SK-N-SH (cell line): ENCODE results near the gene CASP9. TPM values are rescaled to one million over a fixed set of nuclear protein-coding genes. Genes with fewer than 3 reads are reported as not detected.

Source experiments
- CTCF ChIA-PET: fragments of 300-600, 350-600 bp; formaldehyde crosslinking; extraction: SDS; loops from one replicate; lab custom pipeline; 2021; lab: Yijun Ruan, JAX
- POLR2A ChIA-PET: fragments of 350-600 bp; sonication (Branson Sonifier 250); formaldehyde crosslinking; extraction: SDS; loops from one replicate; lab custom pipeline; 2020; ENCODE audit warnings: antibody characterized with exemption, inconsistent platforms; lab: Yijun Ruan, JAX
- DNase-seq: peaks from one replicate; pipeline ENCODE4 v3.0.0; 2012
- H2AFZ ChIP-seq: fragments of 200-600 bp; sonication (generic); 2 replicates; pipeline ENCODE4 v1.8.1; 2016; ENCODE audit warnings: antibody characterized with exemption, mild to moderate bottlenecking, low read depth
- H3F3A ChIP-seq: fragments of 200-600 bp; sonication (generic); replicated peaks from 2 replicates; pipeline ENCODE3; 2016; ENCODE audit warnings: antibody characterized with exemption, mild to moderate bottlenecking; ENCODE audit not compliant: insufficient read depth
- H3K27ac ChIP-seq, 2 experiments: fragments of 200-500 bp in 1 of 2; fragments of 200-600 bp in 1 of 2; sonication (Bioruptor generic) in 1 of 2; sonication (generic), shearing (Covaris generic) in 1 of 2; 2 replicates each; pipeline versions ENCODE4 v1.5.1 to v1.6.1; 2014 to 2016; ENCODE audit warnings: low read depth in 2 of 2, inconsistent platforms in 1 of 2, low read length in 1 of 2, mild to moderate bottlenecking in 1 of 2, mixed read lengths in 1 of 2
- H3K27me3 ChIP-seq: fragments of 200-600 bp; sonication (generic), shearing (Covaris generic); 2 replicates; pipeline ENCODE4 v1.6.1; 2016; ENCODE audit warnings: mixed run types; ENCODE audit not compliant: insufficient read depth
- H3K36me3 ChIP-seq, 2 experiments: fragments of 200-500 bp in 1 of 2; fragments of 200-600 bp in 1 of 2; sonication (Bioruptor generic) in 1 of 2; sonication (generic) in 1 of 2; replicated peaks in 1 of 2; 2 replicates each; pipeline versions ENCODE3 to v1.5.1; 2014 to 2016; ENCODE audit warnings: low read length in 1 of 2, mild to moderate bottlenecking in 1 of 2; ENCODE audit not compliant: insufficient read depth in 2 of 2, control insufficient read depth in 1 of 2
- H3K4me1 ChIP-seq, 2 experiments: fragments of 200-500 bp in 1 of 2; fragments of 200-600 bp in 1 of 2; sonication (Bioruptor generic) in 1 of 2; sonication (generic), shearing (Covaris generic) in 1 of 2; 2 replicates each; pipeline versions ENCODE4 v1.5.1 to v1.6.1; 2014 to 2016; ENCODE audit warnings: low read depth in 1 of 2, low read length in 1 of 2, mixed run types in 1 of 2; ENCODE audit not compliant: insufficient read depth in 2 of 2, control insufficient read depth in 1 of 2
- H3K4me2 ChIP-seq: fragments of 200-600 bp; sonication (generic), shearing (Covaris generic); 2 replicates; pipeline ENCODE4 v1.6.1; 2017; ENCODE audit warnings: mixed run types
- H3K4me3 ChIP-seq, 2 experiments: fragments of 200-500 bp in 1 of 2; fragments of 200-600 bp in 1 of 2; sonication (Bioruptor generic) in 1 of 2; sonication (generic), shearing (Covaris generic) in 1 of 2; 2 replicates each; pipeline versions ENCODE4 v1.5.1 to v1.8.1; 2014 to 2016; ENCODE audit warnings: low read depth in 2 of 2, inconsistent platforms in 1 of 2, low read length in 1 of 2, mild to moderate bottlenecking in 1 of 2, mixed read lengths in 1 of 2, moderate library complexity in 1 of 2
- H3K79me2 ChIP-seq: fragments of 200-600 bp; sonication (generic); 2 replicates; pipeline ENCODE4 v1.8.1; 2017; ENCODE audit warnings: mild to moderate bottlenecking; ENCODE audit not compliant: insufficient read depth
- H3K9ac ChIP-seq: fragments of 200-600 bp; sonication (generic); 2 replicates; pipeline ENCODE4 v1.6.1; 2017; ENCODE audit warnings: mixed run types
- H3K9me2 ChIP-seq: fragments of 200-600 bp; sonication (generic); 2 replicates; pipeline ENCODE4 v1.6.1; 2017; ENCODE audit warnings: mixed run types
- H3K9me3 ChIP-seq: fragments of 200-600 bp; sonication (generic); 2 replicates; pipeline ENCODE4 v1.6.1; 2017; ENCODE audit warnings: mixed run types, mild to moderate bottlenecking, moderate library complexity
- H4K20me1 ChIP-seq: fragments of 200-600 bp; sonication (generic); 2 replicates; pipeline ENCODE4 v1.6.1; 2017; ENCODE audit warnings: mild to moderate bottlenecking, mixed run types; ENCODE audit not compliant: insufficient read depth
- CHD2 ChIP-seq: fragments of 150-350 bp; IDR thresholded peaks from 2 replicates; pipeline ENCODE4 v1.6.1; 2018; ENCODE audit warnings: low read length; ENCODE audit not compliant: partially characterized antibody
- ELF1 ChIP-seq: IDR thresholded peaks from 2 replicates; pipeline ENCODE4 v1.4.0; 2012
- EZH2phosphoT487 ChIP-seq: fragments of 200-600 bp; sonication (generic); IDR thresholded peaks from 2 replicates; pipeline ENCODE4 v1.6.1; 2017; ENCODE audit warnings: low read depth, mixed run types, mild to moderate bottlenecking, antibody characterized with exemption, moderate library complexity, borderline replicate concordance
- FOXJ3 ChIP-seq: sonication (generic); formaldehyde crosslinking; IDR thresholded peaks from 2 replicates; pipeline ENCODE4 v1.5.1; 2020; ENCODE audit warnings: mild to moderate bottlenecking, missing genetic modification reagents
- GATA2 ChIP-seq: sonication (generic); formaldehyde crosslinking; IDR thresholded peaks from 2 replicates; pipeline ENCODE4 v1.5.0; 2020; ENCODE audit warnings: mild to moderate bottlenecking, missing genetic modification reagents
- JUND ChIP-seq: IDR thresholded peaks from 2 replicates; pipeline ENCODE4 v1.4.0; 2012
- MXI1 ChIP-seq: IDR thresholded peaks from 2 replicates; pipeline ENCODE4 v1.6.1; 2012; ENCODE audit warnings: mild to moderate bottlenecking, low read depth, low read length, improper control_type of control experiment
- RCOR1 ChIP-seq: fragments of 150-350 bp; IDR thresholded peaks from 2 replicates; pipeline ENCODE4 v1.6.1; 2017; ENCODE audit warnings: antibody characterized with exemption, low read length
- RXRA ChIP-seq: IDR thresholded peaks from 2 replicates; pipeline ENCODE4 v1.4.0; 2012; ENCODE audit warnings: low read depth, mild to moderate bottlenecking, borderline replicate concordance
- TCF12 ChIP-seq: IDR thresholded peaks from 2 replicates; pipeline ENCODE4 v1.4.0; 2012
- YY1 ChIP-seq: IDR thresholded peaks from 2 replicates; pipeline ENCODE4 v1.4.0; 2012; ENCODE audit warnings: low read depth, mild to moderate bottlenecking
- WGBS: methylation state at CpG from one replicate; pipeline ENCODE4 v1.1.6; 2017; ENCODE audit warnings: low lambda C conversion rate; 5-methylcytosine and 5-hydroxymethylcytosine counted together
- polyA plus RNA-seq, 3 experiments: library from polyadenylated mRNA; depleted of rRNA; stranded (reverse); fragments of >200 nt; gene quantifications; 2 replicates each; pipeline ENCODE4 v1.2.3, GENCODE V29; 2012
- TF ChIP-seq, protein P1 (sequence below): IDR thresholded peaks from 2 replicates; pipeline ENCODE4 v1.6.1; 2012; ENCODE audit warnings: mild to moderate bottlenecking, low read depth, low read length, moderate library complexity
- TF ChIP-seq, protein P2 (sequence below): IDR thresholded peaks from 2 replicates; pipeline ENCODE4; 2012

CASP9 gene
- polyA plus RNA-seq, 1 of the 3 experiments (the other 2 are of a cell fraction): 16.9 TPM

DNA sequence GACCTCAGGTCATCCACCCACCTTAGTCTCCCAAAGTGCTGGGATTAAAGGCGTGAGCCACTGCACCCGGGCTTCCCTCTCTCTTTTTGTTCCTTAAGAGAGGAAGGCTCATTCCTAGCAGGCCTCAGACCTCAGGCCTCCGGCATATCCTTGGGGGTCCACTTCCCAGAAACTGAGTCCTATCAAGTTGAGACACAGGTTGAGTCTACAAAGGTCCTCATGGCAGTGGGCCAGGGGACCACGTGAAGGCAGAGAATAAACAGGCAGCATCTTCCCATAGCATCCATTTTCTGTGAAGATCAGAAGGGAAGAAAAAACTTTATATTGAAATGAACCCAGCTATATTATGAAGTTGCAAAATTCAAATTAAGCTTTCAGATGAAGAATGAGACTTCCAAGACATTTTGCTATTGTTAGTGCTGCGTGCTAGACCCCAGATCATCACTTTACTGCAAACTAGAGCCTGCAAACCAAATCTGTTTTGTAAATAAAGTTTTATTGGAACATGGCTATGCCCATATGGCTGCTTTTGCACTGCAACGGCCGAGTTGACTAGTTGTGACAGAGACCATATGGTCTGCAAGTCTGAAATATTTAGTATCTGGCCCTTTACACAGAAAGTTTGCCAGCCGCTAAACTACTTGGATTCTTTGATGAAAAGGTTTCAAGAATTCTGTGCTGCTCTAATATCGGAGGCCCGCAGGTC is 71.0 kb downstream of the CASP9 start:
- DNase-seq: no peak
- H2AFZ ChIP-seq: no peak overlapping the region; the same call in 1 of the 2 replicates
- peaks cover 3% of the 10 kb centered on the region for H3F3A ChIP-seq
- CTCF ChIA-PET: no interaction called here
- TF ChIP-seq FOXJ3 (CRISPR knock-in tag) (no peak), RCOR1 (no peak), JUND (no peak), YY1 (no peak), GATA2 (no peak), ELF1 (no peak), TCF12 (no peak), MXI1 (no peak), EZH2phosphoT487 (no peak), CHD2 (no peak)
- TF ChIP-seq, protein P1, sequence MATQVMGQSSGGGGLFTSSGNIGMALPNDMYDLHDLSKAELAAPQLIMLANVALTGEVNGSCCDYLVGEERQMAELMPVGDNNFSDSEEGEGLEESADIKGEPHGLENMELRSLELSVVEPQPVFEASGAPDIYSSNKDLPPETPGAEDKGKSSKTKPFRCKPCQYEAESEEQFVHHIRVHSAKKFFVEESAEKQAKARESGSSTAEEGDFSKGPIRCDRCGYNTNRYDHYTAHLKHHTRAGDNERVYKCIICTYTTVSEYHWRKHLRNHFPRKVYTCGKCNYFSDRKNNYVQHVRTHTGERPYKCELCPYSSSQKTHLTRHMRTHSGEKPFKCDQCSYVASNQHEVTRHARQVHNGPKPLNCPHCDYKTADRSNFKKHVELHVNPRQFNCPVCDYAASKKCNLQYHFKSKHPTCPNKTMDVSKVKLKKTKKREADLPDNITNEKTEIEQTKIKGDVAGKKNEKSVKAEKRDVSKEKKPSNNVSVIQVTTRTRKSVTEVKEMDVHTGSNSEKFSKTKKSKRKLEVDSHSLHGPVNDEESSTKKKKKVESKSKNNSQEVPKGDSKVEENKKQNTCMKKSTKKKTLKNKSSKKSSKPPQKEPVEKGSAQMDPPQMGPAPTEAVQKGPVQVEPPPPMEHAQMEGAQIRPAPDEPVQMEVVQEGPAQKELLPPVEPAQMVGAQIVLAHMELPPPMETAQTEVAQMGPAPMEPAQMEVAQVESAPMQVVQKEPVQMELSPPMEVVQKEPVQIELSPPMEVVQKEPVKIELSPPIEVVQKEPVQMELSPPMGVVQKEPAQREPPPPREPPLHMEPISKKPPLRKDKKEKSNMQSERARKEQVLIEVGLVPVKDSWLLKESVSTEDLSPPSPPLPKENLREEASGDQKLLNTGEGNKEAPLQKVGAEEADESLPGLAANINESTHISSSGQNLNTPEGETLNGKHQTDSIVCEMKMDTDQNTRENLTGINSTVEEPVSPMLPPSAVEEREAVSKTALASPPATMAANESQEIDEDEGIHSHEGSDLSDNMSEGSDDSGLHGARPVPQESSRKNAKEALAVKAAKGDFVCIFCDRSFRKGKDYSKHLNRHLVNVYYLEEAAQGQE: no peak
- no peak overlapping the region for H3K9ac ChIP-seq
- no peak overlapping the region for H3K4me2 ChIP-seq
- H3K9me2 ChIP-seq: no peaks in the 10 kb centered on the region
- H3K36me3 ChIP-seq: no peaks in the 10 kb centered on the region
- H3K4me1 ChIP-seq: no peaks in the 10 kb centered on the region
- no peaks in the 10 kb centered on the region for H3K79me2 ChIP-seq
- no peaks in the 10 kb centered on the region for H4K20me1 ChIP-seq
- no peak overlapping the region for H3K4me3 ChIP-seq
- H3K27ac ChIP-seq: no peak overlapping the region
- 89% methylated on average over 10 of the region's 10 CpGs for WGBS
- H3K9me3 ChIP-seq: no peaks in the 10 kb centered on the region
- POLR2A ChIA-PET: no interaction called here
- H3K27me3 ChIP-seq: no peaks in the 10 kb centered on the region

DNA sequence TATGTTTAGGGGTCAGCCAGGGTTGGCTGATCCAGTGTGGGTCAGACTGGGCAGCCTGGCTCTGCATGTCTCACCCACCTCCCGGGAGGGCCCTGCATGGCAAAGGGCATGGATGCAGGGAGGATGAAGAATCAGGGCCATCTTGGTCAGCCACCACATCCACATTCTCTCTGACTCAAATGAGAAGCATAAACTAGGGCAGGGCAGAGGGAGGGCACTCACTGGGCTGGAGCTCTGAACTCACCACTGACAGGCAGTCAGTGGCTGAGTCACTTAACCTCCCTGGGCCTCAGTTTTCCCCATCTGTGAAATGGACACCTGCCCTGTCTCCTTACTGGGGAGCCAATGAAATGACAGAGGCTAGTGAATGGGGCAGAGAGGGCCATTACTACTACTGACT is 71.8 kb downstream of the CASP9 start:
- no peak overlapping the region for H3K4me3 ChIP-seq
- DNase-seq: no peak
- H3K9me3 ChIP-seq: no peaks in the 10 kb centered on the region
- H3K36me3 ChIP-seq: no peaks in the 10 kb centered on the region
- no peak overlapping the region for H2AFZ ChIP-seq
- H3K9ac ChIP-seq: no peak overlapping the region
- ChIA-PET CTCF (no interaction called here), POLR2A (no interaction called here)
- H4K20me1 ChIP-seq: no peaks in the 10 kb centered on the region
- H3K79me2 ChIP-seq: no peaks in the 10 kb centered on the region
- H3K27ac ChIP-seq: no peak overlapping the region
- no peaks in the 10 kb centered on the region for H3K4me1 ChIP-seq
- H3K9me2 ChIP-seq: no peaks in the 10 kb centered on the region
- peaks cover 3% of the 10 kb centered on the region for H3F3A ChIP-seq
- no CpG with 5 or more reads among the region's 1 CpG for WGBS
- H3K4me2 ChIP-seq: no peak overlapping the region
- H3K27me3 ChIP-seq: no peaks in the 10 kb centered on the region
- TF ChIP-seq CHD2: no peak
- TF ChIP-seq RXRA: no peak
- TF ChIP-seq, protein P2, sequence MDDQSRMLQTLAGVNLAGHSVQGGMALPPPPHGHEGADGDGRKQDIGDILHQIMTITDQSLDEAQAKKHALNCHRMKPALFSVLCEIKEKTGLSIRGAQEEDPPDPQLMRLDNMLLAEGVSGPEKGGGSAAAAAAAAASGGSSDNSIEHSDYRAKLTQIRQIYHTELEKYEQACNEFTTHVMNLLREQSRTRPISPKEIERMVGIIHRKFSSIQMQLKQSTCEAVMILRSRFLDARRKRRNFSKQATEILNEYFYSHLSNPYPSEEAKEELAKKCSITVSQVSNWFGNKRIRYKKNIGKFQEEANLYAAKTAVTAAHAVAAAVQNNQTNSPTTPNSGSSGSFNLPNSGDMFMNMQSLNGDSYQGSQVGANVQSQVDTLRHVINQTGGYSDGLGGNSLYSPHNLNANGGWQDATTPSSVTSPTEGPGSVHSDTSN: no peak
- TF ChIP-seq, all 33 proteins: peak for 0
